Forelimb muscle (tissue), 1 donor: Measurements from ENCODE around the gene MIER2. TPM values are rescaled to one million over a fixed set of nuclear protein-coding genes. Genes with fewer than 3 reads are reported as not detected.

Experiments used
- DNase-seq: peaks from one replicate; pipeline ENCODE4 v3.0.0-alpha.2; 2013; ENCODE audit warnings: low read depth
- polyA plus RNA-seq: library from polyadenylated mRNA; unstranded; fragments of 120-200 nt; gene quantifications from one replicate; pipeline ENCODE4 v1.2.1, GENCODE V29; 2013; ENCODE audit not compliant: insufficient read length

Gene MIER2
- polyA plus RNA-seq, 1 donor = 28.1 TPM

- DNase-seq = no peak
Measured at GRCh38 chr19:307793-308420, 36.7 kb downstream of the MIER2 start.

- no peak for DNase-seq
Measured at GRCh38 chr19:307111-307531, 37.5 kb downstream of the MIER2 start.

GRCh38 chr19:306151-306900, 38.3 kb downstream of the MIER2 start:
- no peak for DNase-seq

- no peak for DNase-seq
Measured at GRCh38 chr19:305240-306150, 39.1 kb downstream of the MIER2 start.

- no peak for DNase-seq
Measured at GRCh38 chr19:296476-297225, 47.9 kb downstream of the MIER2 start.

- no peak for DNase-seq
Measured at GRCh38 chr19:295687-296370, 48.8 kb downstream of the MIER2 start.

- no peak for DNase-seq
Measured at GRCh38 chr19:294946-295686, 49.5 kb downstream of the MIER2 start.

GRCh38 chr19:294341-294945, 50.2 kb downstream of the MIER2 start:
- no peak for DNase-seq

- no peak for DNase-seq
Measured at GRCh38 chr19:293436-294110, 51.0 kb downstream of the MIER2 start.

- no peak for DNase-seq
Measured at GRCh38 chr19:292951-293350, 51.6 kb downstream of the MIER2 start.

GRCh38 chr19:292281-292884, 52.2 kb downstream of the MIER2 start:
- no peak for DNase-seq

- DNase-seq = no peak
Measured at GRCh38 chr19:291561-292280, 52.9 kb downstream of the MIER2 start.

GRCh38 chr19:291006-291521, 53.5 kb downstream of the MIER2 start, which contains the start of gene PLPP2:
TSS of gene PLPP2 (minus strand) at chr19:291403. CDS start at chr19:291336, 67 bp downstream.
- DNase-seq = no peak

- DNase-seq = no peak
Measured at GRCh38 chr19:290372-291005, 54.1 kb downstream of the MIER2 start.

GRCh38 chr19:289651-290371, 54.8 kb downstream of the MIER2 start:
- no peak for DNase-seq

- no peak for DNase-seq
Measured at GRCh38 chr19:288911-289310, 55.7 kb downstream of the MIER2 start.
